Caki2 (cell line): Measurements from ENCODE around the gene SSBP3. TPM values are rescaled to one million over a fixed set of nuclear protein-coding genes. Genes with fewer than 3 reads are reported as not detected.

Experiments used
- DNase-seq: peaks from one replicate; pipeline ENCODE4 v3.0.0-alpha.2; 2015; ENCODE audit warnings: low read depth
- in situ Hi-C: cut with HindIII; loops from 2 replicates; pipeline ENCODE4 v1.10.0; 2016; ENCODE audit warnings: low sequenced_read_pairs, low pct_unique_long_range_greater_than_20kb, mixed read lengths
- total RNA-seq: library from RNA; depleted of rRNA; stranded (reverse); fragments of >200 nt; shearing (Covaris generic); gene quantifications from 2 replicates; pipeline ENCODE4 v1.2.3, GENCODE V29; 2014; ENCODE audit warnings: low replicate concordance

SSBP3 gene
- total RNA-seq, 1 experiment from 2014 or later, result 14.4 TPM

GRCh38 chr1:54305906-54306514 lies 100.2 kb downstream of the SSBP3 start:
- in situ Hi-C loops, result no loop called here
- no peak for DNase-seq

DNA sequence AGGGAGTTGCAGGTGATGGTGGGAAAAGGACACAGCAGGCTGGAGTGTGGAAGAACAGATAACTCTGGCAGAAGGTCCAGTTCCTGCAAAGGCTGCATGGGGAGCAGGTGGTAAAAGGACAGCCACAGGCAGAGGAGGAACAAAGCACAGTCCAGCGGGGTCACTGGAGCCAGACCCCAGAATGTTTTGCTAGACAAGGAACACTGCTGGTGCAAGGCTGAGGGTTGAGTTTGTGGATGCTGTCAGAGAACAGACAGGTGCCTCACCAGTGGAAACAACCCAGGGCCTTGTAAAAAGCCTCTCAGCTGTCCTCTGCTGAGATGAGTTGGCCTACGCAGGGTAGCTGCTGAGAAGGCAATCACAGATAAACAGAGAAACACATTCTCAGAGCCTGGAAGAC lies 101.7 kb downstream of the SSBP3 start:
- DNase-seq, result no peak
- in situ Hi-C loops, result no loop called here

DNA sequence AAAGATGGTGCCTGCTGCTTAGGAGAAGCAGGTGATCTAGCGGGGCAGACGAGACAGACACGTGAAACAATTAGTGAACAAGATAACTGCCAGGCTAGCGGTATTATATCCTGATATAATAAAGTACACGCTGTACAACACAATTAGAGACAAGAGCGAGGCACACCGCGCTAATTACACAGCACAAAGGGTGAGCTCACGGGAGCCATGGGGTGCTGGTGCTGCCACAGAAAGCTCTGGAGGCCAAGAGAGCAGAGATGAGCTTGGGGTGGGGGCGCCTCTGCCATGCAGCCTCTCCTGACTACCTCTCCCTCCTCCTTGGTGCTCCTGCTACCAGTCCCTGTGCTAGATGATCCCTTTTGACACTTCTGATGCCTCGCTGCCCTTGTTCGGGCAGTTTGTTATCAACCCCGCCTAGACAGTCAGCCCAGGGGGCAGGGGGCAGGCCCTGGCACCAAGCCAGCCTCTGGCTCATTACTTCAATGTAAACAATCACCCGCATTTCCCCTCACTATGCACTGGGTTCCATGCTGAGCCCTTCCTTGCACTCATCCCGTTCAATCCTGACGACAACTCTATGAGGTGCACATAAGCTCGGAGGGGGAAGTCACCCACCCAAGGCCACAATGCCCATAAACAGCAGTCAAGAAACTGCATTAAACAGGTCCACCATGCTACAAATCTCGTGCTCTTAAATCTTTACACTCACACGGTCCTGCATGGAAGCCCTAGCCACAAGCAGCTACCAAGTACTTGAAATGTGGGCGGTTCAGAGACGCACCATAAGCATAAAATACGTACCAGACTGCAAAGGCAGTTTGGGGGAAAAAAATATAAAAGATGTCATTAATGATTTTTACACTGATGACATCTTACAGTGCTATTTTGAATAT lies 103.0 kb downstream of the SSBP3 start:
- in situ Hi-C loops, result no loop called here
- no peak for DNase-seq

GRCh38 chr1:54302549-54302948 lies 103.6 kb downstream of the SSBP3 start:
- in situ Hi-C loops, result no loop called here
- DNase-seq, result no peak

DNA sequence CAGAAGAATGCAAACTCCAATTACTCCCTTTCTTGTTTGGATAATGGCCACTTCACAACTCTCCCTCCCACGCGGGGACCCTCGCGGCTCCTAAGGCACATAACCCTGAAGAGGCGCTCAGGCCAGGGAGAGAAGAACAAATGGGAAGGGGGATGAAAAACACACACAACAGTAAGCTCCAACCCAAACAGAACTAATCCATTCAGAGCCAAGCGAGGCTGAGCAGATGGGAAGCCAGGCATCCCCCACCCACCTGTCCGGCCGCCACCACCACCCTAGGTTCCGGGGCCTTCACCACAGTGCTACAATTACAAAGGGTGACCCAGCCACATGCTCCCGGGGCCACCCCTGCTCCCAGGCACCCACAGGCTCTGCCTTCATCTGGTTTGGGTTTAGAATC lies 104.7 kb downstream of the SSBP3 start:
- no peak for DNase-seq
- in situ Hi-C loops, result no loop called here

- in situ Hi-C loops, result no loop called here
- no peak for DNase-seq
Observed at GRCh38 chr1:54300401-54300800, 105.8 kb downstream of the SSBP3 start.

DNA sequence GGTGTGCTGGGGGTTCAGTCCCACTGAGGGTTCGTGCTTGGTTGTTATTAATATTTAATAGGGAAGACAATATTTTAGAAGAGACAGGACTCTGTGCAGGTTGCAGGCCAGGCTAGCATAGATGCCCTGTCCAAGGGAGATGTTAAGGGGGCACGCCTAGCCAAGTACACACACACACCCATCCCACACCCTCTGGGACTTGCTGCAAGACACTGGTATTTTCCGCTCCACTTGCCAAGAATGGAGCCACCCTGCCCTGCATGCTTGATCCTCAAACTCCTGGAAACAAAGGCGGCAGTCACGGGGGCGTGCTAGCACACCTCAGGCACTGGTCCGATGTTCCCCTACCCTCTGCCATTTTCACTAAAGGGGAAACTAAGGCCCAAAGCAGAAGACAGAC lies 107.2 kb downstream of the SSBP3 start:
- peak; percentile 49 for DNase-seq
- in situ Hi-C loops, result loop anchor here (25.0 kb wide), 1 partner anchor 188 kb away; no protein-coding TSS in a partner anchor

DNA sequence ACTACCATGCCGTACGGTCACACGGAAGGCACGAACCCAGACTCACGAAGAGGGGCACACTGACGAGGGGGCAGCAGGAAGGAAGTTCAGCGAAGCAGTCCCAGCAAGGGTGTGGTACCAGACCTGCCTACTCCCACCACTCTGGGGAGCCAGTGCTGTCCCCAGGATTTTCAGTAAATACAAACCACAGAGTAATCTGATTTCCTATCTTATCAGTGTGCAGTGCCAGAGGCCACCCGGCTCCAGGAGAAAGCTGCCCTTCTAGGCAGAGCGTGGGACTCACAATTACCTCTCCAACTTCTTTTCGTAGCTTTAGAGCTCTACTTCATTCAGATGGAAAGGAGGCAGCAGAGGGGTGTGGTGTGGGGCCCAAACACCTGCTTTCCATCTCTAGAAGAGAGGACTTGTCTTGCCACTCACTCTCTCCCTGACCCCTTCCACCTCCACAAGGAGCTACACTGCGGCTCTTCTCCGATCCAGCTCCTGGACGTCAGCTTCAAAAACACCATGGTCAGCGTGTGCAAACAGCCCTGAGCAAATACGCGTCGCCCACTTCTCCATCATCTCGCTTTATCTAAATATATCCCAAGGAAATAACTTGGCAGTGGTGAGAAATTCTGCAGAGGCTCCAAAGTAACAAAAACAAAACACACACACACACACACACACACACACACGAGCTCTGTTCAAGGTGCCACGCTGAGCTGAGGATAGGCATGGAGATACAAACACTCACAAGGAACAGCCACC lies 107.7 kb downstream of the SSBP3 start:
- in situ Hi-C loops, result loop anchor here (25.0 kb wide), 1 partner anchor 189 kb away; no protein-coding TSS in a partner anchor
- peak; percentile 55 for DNase-seq

- in situ Hi-C loops, result loop anchor here (25.0 kb wide), 1 partner anchor 190 kb away; no protein-coding TSS in a partner anchor
- peak; percentile 48 for DNase-seq
Observed at GRCh38 chr1:54297596-54298283, 108.5 kb downstream of the SSBP3 start.

DNA sequence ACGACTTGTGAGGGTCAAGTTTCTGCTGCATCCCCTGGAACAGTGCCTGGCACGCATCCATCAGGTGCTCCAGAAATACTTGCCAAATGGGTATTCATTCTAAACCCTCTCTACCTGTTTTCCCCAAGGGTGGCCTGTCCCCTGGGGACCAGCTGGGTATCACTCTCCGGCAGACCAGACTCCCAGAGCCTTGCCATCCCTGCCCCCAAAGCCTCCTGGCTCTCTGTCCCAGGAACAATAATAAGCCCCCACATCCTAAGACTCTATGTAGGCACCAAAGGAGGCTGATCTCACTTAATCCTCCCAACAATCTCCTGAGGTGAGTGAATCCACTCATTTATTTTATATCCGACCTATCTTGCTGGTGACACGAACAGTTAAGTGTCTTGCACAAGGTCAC lies 109.5 kb downstream of the SSBP3 start:
- DNase-seq, result no peak
- in situ Hi-C loops, result loop anchor here (25.0 kb wide), 1 partner anchor 191 kb away; no protein-coding TSS in a partner anchor

- DNase-seq, result no peak
- in situ Hi-C loops, result loop anchor here (25.0 kb wide), 1 partner anchor 192 kb away; no protein-coding TSS in a partner anchor
Observed at GRCh38 chr1:54294887-54295286, 111.3 kb downstream of the SSBP3 start.

DNA sequence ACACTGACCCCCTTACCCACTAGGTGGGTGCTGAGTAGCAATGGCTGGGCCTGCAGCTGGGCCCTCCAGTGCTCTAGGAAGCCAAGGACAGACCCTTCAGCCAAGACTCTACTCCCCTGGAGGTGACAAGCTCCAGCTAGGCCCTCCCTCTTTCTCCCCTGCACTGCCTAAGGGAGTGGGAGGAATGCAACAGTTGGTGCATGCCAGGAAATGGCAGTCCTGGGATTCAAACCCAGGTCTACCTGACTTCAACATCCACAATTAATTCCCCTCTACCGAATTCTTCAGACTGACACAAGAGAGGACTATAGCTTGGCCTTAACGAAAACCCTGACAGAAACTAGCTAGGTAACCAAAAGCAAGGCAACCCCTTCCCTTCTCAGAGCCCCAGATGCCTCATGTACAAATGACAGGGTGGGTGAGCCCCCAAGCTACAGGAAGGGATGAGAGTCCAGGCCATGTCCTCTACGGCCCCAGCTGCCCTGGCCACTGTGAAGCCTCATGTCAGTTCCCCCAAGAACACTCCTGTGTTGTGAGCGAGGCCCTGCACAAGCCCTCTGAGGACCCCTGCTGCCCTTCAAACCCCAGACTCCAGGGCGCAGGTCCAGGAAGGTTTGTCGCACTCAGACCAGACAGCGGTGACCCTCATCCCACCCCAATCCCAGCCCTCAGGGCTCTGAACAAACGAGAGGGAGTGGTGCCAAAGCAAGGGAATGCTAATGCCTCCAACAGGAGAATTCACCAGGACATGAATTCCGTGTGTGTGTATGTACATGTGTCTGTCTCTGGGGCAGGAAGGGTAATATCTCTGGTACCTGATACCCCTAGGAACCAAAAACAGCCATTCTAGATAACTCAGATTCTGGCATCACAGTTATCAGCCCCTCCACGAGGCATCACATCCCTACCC lies 113.9 kb downstream of the SSBP3 start:
- in situ Hi-C loops, result loop anchor here (25.0 kb wide), 1 partner anchor 195 kb away; no protein-coding TSS in a partner anchor
- DNase-seq, result no peak

- DNase-seq, result no peak
- in situ Hi-C loops, result loop anchor here (25.0 kb wide), 1 partner anchor 196 kb away; no protein-coding TSS in a partner anchor
Observed at GRCh38 chr1:54291276-54292001, 114.8 kb downstream of the SSBP3 start.

GRCh38 chr1:54290506-54291184 lies 115.5 kb downstream of the SSBP3 start:
- no peak for DNase-seq
- in situ Hi-C loops, result loop anchor here (25.0 kb wide), 1 partner anchor 197 kb away; no protein-coding TSS in a partner anchor

GRCh38 chr1:54289712-54290233 lies 116.4 kb downstream of the SSBP3 start:
- in situ Hi-C loops, result loop anchor here (25.0 kb wide), 1 partner anchor 198 kb away; no protein-coding TSS in a partner anchor

More at GRCh38 chr1:54289712-54290233, 116.4 kb downstream of the SSBP3 start:
- no peak for DNase-seq
